SU-DHL-6 (cell line): ENCODE results near the gene SARM1.
"Not testable (repeated sequence)": the region's sequence is repeated elsewhere in the genome, so short reads cannot be mapped to it uniquely, and the experiment has no call there.

Source experiments
- H2AFZ ChIP-seq: fragments of 200-600 bp; sonication (generic); 2 replicates; pipeline ENCODE4 v1.6.1; 2014; ENCODE audit warnings: low read depth, mild to moderate bottlenecking, moderate library complexity, mixed read lengths, antibody characterized with exemption, low read length; ENCODE audit not compliant: severe bottlenecking
- H3F3A ChIP-seq: fragments of 200-600 bp; shearing (Covaris generic); 2 replicates; pipeline ENCODE4 v1.6.0; 2016; ENCODE audit warnings: antibody characterized with exemption, mild to moderate bottlenecking; ENCODE audit not compliant: insufficient read depth
- H3K27ac ChIP-seq: fragments of 200-600 bp; sonication (generic); 2 replicates; pipeline ENCODE4 v1.5.1; 2016; ENCODE audit warnings: low read depth, mild to moderate bottlenecking, low read length, moderate library complexity, mixed read lengths
- H3K27me3 ChIP-seq: fragments of 200-600 bp; sonication (generic), shearing (Covaris generic); 2 replicates; pipeline ENCODE4 v1.6.0; 2014; ENCODE audit warnings: mild to moderate bottlenecking, low read length
- H3K36me3 ChIP-seq: fragments of 200-600 bp; sonication (generic); 2 replicates; pipeline ENCODE4 v1.6.1; 2014; ENCODE audit warnings: mild to moderate bottlenecking, low read length, mixed read lengths
- H3K4me2 ChIP-seq: fragments of 300-600, 200-600 bp; shearing (Covaris generic), sonication (generic); 2 replicates; pipeline ENCODE4 v1.6.0; 2014; ENCODE audit warnings: low read length, low read depth, mild to moderate bottlenecking; ENCODE audit not compliant: poor library complexity, severe bottlenecking
- H3K4me3 ChIP-seq: fragments of 200-600 bp; sonication (generic); 2 replicates; pipeline ENCODE4 v1.5.1; 2014; ENCODE audit warnings: antibody characterized with exemption, low read length, mild to moderate bottlenecking, mixed read lengths; ENCODE audit not compliant: insufficient read depth, poor library complexity, severe bottlenecking
- H3K79me2 ChIP-seq: fragments of 200-600 bp; sonication (generic); 2 replicates; pipeline ENCODE4 v1.6.1; 2014; ENCODE audit warnings: mild to moderate bottlenecking, low read length, moderate library complexity; ENCODE audit not compliant: insufficient read depth
- H3K9ac ChIP-seq: fragments of 200-600 bp; sonication (generic); 2 replicates; pipeline ENCODE4 v1.7.0; 2014; ENCODE audit warnings: mild to moderate bottlenecking, low read length
- H3K9me2 ChIP-seq: fragments of 200-600 bp; sonication (generic); replicated peaks from 2 replicates; pipeline ENCODE4 v1.6.1; 2014; ENCODE audit warnings: low read length; ENCODE audit not compliant: insufficient read depth
- H3K9me3 ChIP-seq: fragments of 200-600 bp; sonication (generic); 2 replicates; pipeline ENCODE4 v1.6.1; 2014; ENCODE audit warnings: low read length, mixed read lengths; ENCODE audit not compliant: insufficient read depth
- H4K20me1 ChIP-seq: fragments of 200-600 bp; sonication (generic); 2 replicates; pipeline ENCODE4 v1.6.1; 2014; ENCODE audit warnings: low read depth, mild to moderate bottlenecking, antibody characterized with exemption, low read length, moderate library complexity, mixed read lengths
- CTCF ChIP-seq: fragments of 200-600 bp; sonication (generic); IDR thresholded peaks from one replicate; pipeline ENCODE4 v1.5.1; 2017; ENCODE audit warnings: antibody characterized with exemption, mild to moderate bottlenecking, low read length, moderate library complexity; ENCODE audit not compliant: insufficient read depth, poor library complexity, severe bottlenecking
- EZH2phosphoT487 ChIP-seq: fragments of 200-600 bp; sonication (generic), shearing (Covaris generic); conservative IDR thresholded peaks from 2 replicates; pipeline ENCODE4 v1.6.1; 2018; ENCODE audit warnings: mild to moderate bottlenecking, antibody characterized with exemption, low read length, moderate library complexity, mixed read lengths

The SARM1 gene

GRCh38 chr17:28338056-28338768, 33.3 kb upstream of the SARM1 start:
- Histone ChIP-seq H3K27ac (no peak overlapping the region), H3K9me3 (no peaks in the 10 kb centered on the region), H4K20me1 (no peaks in the 10 kb centered on the region), H3K9me2 (no peaks in the 10 kb centered on the region), H2AFZ (no peak overlapping the region), H3F3A (no peaks in the 10 kb centered on the region), H3K36me3 (no peaks in the 10 kb centered on the region), H3K9ac (no peak overlapping the region), H3K79me2 (peaks cover 4% of the 10 kb centered on the region; the same call in 1 of the 2 replicates), H3K4me2 (no peak overlapping the region), H3K4me3 (no peak overlapping the region), H3K27me3 (no peaks in the 10 kb centered on the region)
- TF ChIP-seq EZH2phosphoT487 (no peak), CTCF (no peak)

GRCh38 chr17:28338769-28339212, 32.7 kb upstream of the SARM1 start:
- H3K4me3 ChIP-seq, H3F3A ChIP-seq, H3K36me3 ChIP-seq, H3K9ac ChIP-seq, H3K9me2 ChIP-seq, H3K9me3 ChIP-seq, H3K27ac ChIP-seq, H3K4me2 ChIP-seq, H4K20me1 ChIP-seq, H3K79me2 ChIP-seq, H2AFZ ChIP-seq, H3K27me3 ChIP-seq: not testable (repeated sequence)

- Histone ChIP-seq H3K4me2 (no peak overlapping the region), H3K9ac (no peak overlapping the region), H3K27ac (no peak overlapping the region)
These were observed 32.1 kb upstream of the SARM1 start for GRCh38 chr17:28339431-28339830.

More at GRCh38 chr17:28339431-28339830, 32.1 kb upstream of the SARM1 start:
- no peak for TF ChIP-seq CTCF
- TF ChIP-seq EZH2phosphoT487: no peak
- Histone ChIP-seq H3K9me3 (no peaks in the 10 kb centered on the region), H2AFZ (no peak overlapping the region), H3K27me3 (no peaks in the 10 kb centered on the region), H3K36me3 (no peaks in the 10 kb centered on the region), H3K4me3 (no peak overlapping the region), H3F3A (no peaks in the 10 kb centered on the region), H3K9me2 (no peaks in the 10 kb centered on the region), H4K20me1 (no peaks in the 10 kb centered on the region), H3K79me2 (peaks cover 4% of the 10 kb centered on the region; the same call in 1 of the 2 replicates)
